RWPE1 (cell line): ENCODE results near the gene FPR1.

Source experiments
- CTCF ChIA-PET: fragments of 350-600 bp; sonication (Branson Sonifier 250); formaldehyde crosslinking; extraction: SDS; loops from one replicate; lab custom pipeline; 2021; lab: Yijun Ruan, JAX
- POLR2A ChIA-PET: fragments of 400-600 bp; formaldehyde crosslinking; extraction: SDS; loops from one replicate; lab custom pipeline; 2020; ENCODE audit warnings: antibody characterized with exemption; ENCODE audit not compliant: low non-redundant PET; lab: Yijun Ruan, JAX
- DNase-seq: peaks from one replicate; pipeline ENCODE4 v3.0.0; 2012; ENCODE audit warnings: low spot score
- H3K27ac ChIP-seq: fragments of 450-650 bp; 2 replicates; pipeline ENCODE4 v1.5.1; 2017
- TF ChIP-seq, protein P1 (sequence below): fragments of 450-650 bp; conservative IDR thresholded peaks from 2 replicates; pipeline ENCODE4 v1.5.1; 2017; ENCODE audit warnings: low read depth, mild to moderate bottlenecking

FPR1 gene

DNA sequence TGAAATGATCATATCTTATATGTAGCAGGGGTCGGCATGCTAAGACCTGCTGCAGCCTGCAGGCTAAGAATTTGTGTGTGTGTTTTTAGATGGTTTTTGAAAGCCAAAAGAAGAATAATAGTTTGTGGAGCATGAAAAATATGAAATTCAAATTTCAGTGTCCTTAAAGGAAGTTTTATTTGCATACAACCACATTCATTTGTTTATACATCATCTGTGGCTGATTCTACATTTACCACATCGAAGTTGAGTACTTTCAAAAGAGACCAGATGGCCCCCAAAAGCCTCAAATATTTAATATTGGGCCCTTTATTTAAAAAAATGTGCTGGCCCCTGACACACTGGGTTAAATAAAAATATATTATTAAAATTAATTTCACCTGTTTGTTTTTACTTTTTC is 29.2 kb downstream of the FPR1 start:
- ChIA-PET CTCF (no interaction called here), POLR2A (no interaction called here)
- no peak for DNase-seq
- TF ChIP-seq, protein P1, sequence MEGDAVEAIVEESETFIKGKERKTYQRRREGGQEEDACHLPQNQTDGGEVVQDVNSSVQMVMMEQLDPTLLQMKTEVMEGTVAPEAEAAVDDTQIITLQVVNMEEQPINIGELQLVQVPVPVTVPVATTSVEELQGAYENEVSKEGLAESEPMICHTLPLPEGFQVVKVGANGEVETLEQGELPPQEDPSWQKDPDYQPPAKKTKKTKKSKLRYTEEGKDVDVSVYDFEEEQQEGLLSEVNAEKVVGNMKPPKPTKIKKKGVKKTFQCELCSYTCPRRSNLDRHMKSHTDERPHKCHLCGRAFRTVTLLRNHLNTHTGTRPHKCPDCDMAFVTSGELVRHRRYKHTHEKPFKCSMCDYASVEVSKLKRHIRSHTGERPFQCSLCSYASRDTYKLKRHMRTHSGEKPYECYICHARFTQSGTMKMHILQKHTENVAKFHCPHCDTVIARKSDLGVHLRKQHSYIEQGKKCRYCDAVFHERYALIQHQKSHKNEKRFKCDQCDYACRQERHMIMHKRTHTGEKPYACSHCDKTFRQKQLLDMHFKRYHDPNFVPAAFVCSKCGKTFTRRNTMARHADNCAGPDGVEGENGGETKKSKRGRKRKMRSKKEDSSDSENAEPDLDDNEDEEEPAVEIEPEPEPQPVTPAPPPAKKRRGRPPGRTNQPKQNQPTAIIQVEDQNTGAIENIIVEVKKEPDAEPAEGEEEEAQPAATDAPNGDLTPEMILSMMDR: no peak
- no peak overlapping the region for H3K27ac ChIP-seq

DNA sequence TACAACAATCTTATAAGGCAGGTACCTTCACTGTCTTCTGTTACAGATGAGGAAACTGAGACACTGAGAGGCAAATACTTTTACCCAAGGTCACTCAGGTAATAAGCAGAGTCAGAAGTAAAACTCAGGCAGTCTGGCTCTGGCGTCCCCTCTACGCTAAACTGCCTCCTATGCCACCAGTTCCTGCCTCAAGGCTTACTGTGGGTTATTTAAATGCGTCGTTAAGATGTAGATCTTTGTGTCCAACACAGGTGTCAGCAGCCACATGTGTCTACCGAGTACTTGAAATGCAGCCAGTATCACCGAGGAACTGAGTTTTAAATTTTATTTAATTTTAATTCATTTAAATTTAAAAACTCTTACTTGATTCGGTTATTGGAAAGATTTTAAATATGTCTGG is 29.8 kb downstream of the FPR1 start:
- no peak overlapping the region for H3K27ac ChIP-seq
- TF ChIP-seq, protein P1: no peak
- DNase-seq: no peak
- POLR2A ChIA-PET: no interaction called here
- CTCF ChIA-PET: no interaction called here

DNA sequence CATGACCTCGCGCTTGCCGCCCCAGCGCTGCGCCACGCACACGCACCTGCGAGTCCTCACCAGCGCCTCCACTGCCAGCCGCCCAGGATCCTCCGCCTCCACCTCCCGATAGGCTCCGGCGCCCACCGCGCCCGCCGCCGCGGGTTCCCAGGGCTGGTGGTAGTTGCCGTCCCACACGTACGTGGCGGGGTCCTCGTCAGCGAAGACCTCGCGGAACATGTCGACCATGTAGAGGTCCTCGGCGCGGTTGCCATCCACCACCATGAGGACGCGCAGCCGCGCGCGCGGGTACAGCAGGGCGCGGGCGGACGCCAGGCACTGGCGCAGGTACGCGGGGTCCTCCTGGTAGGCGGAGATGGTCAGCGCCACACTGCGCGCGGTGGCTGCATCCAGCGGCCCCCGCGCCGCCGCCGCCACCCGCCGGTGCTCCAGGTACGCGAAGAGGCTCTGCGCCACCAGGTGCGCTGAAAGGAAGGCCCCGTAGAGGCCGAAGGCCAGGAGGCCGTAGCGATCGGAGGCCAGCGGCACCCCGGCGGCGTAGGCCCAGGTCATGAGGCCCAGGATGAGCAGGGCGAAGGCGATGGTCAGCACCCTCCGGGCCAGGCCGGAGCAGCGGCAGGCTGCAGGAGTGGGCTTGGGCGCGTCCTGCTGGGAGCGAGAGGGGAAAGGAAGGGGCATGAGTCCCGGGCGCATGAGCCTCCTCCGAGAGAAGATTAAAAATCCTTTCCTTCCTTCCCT is 32.3 kb downstream of the FPR1 start:
- CTCF ChIA-PET: no interaction called here
- POLR2A ChIA-PET: no interaction called here

DNA sequence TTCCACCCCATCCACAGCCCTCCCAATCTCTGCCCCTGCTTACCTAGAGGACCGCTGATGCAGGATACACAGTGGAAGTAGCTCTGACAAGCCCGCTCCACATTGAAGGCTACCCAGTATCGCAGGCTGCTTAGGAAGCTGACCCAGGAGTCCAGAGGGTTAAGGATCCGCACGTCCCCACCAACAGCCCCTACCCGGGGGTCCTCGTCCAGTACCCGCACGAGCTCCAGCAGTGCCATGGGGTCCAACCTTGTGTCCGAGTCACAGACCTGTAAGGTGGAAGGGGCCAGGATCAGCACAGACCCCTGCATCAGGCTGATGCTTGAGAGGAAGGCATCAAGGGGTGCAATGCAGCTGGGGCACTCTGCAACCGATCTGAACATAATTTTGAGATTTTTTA is 34.8 kb downstream of the FPR1 start:
- no peak overlapping the region for H3K27ac ChIP-seq
- CTCF ChIA-PET: no interaction called here
- POLR2A ChIA-PET: no interaction called here
- DNase-seq: no peak
- TF ChIP-seq, protein P1: no peak

More for the DNA sequence above, 32.3 kb downstream of the FPR1 start:
- DNase-seq: no peak
- H3K27ac ChIP-seq: no peak overlapping the region
- TF ChIP-seq, protein P1: no peak

DNA sequence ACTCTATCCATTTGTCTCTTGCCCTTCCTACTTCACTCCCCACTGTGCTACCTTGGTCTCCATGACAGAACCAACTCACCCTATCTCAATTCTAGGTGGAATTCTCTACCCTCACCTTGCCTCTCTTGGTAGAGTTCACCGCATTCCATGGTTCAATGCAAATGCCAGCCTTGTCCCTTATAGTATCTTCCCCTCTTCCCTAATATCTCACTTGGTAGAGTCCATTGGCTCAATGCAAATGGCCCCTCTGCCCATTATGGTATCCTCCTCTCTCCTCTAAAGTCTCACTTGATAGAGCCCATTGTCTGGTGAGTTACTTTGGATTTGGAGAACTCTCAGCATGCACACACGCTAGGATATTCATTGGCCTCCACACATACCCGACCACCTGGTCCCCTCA is 35.8 kb downstream of the FPR1 start:
- DNase-seq: no peak
- ChIA-PET CTCF (no interaction called here), POLR2A (no interaction called here)
- TF ChIP-seq, protein P1: no peak
- H3K27ac ChIP-seq: no peak overlapping the region

DNA sequence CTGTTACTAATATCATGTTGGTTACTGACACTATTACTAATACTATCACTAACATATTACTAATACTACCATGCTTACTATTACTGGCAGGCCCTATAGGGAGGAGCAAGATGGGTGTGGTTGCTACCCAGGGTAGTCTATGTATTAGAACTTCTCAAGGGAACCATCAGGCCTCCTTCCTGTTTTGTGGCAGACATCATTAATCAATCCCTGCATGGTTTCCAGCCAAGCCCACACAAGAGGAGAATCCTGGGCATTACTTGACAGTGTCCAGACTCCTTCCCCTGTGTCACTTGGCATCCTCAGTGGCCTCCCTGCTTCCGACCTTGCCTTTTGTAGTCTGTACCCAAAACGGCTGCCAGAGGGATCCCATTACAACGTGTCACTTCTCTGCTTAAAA is 36.8 kb downstream of the FPR1 start:
- no peak overlapping the region for H3K27ac ChIP-seq
- CTCF ChIA-PET: interaction anchor here (0.7 kb wide), 1 partner anchor 63 kb away, joined by 4 read pairs; no protein-coding TSS in a partner anchor
- no peak for DNase-seq
- TF ChIP-seq, protein P1: no peak
- POLR2A ChIA-PET: no interaction called here
